Suppressor macrophage treated with lipopolysaccharide for 4 hours (primary cell): ENCODE results near the gene PLEKHM1.

Experiments used
- DNase-seq: peaks from one replicate; pipeline ENCODE4 v3.0.0-alpha.2; 2020

PLEKHM1 gene

GRCh38 chr17:45395569-45396415 lies 94.7 kb downstream of the PLEKHM1 start:
- no peak for DNase-seq

GRCh38 chr17:45394913-45395568 lies 95.5 kb downstream of the PLEKHM1 start:
- peak; percentile 73 for DNase-seq

- DNase-seq = no peak
Measured at GRCh38 chr17:45394564-45394912, 96.0 kb downstream of the PLEKHM1 start.

- no peak for DNase-seq
Measured at GRCh38 chr17:45394091-45394490, 96.4 kb downstream of the PLEKHM1 start.

- DNase-seq = no peak
Measured at GRCh38 chr17:45393411-45393810, 97.1 kb downstream of the PLEKHM1 start.

- no peak for DNase-seq
Measured at GRCh38 chr17:45391918-45392317, 98.6 kb downstream of the PLEKHM1 start.

- no peak for DNase-seq
Measured at GRCh38 chr17:45391291-45391690, 99.2 kb downstream of the PLEKHM1 start.

- DNase-seq = no peak
Measured at GRCh38 chr17:45389354-45389753, 101.2 kb downstream of the PLEKHM1 start.

- no peak for DNase-seq
Measured at GRCh38 chr17:45388604-45389325, 101.8 kb downstream of the PLEKHM1 start.

GRCh38 chr17:45387739-45388138 lies 102.8 kb downstream of the PLEKHM1 start:
- DNase-seq = no peak

- no peak for DNase-seq
Measured at GRCh38 chr17:45386178-45386577, 104.3 kb downstream of the PLEKHM1 start.
